Stimulated activated CD8-positive, alpha-beta memory T cell treated with anti-CD3 and anti-CD28 coated beads, Interleukin-4, amount 100 ng/mL, for 4 hours (primary cell): ENCODE results near the gene MTHFD2L.

Experiments used
- DNase-seq, 2 donors: peaks; one replicate each; pipeline ENCODE4 v3.0.0-alpha.2; 2020; ENCODE audit warnings: low read depth in 2 of 2, low spot score in 1 of 2

The MTHFD2L gene

GRCh38 chr4:74297539-74297938 is 139.6 kb downstream of the MTHFD2L start:
- DNase-seq, result no peak

- no peak for DNase-seq
Measured at GRCh38 chr4:74304095-74304625, 146.2 kb downstream of the MTHFD2L start.

- no peak for DNase-seq
Measured at GRCh38 chr4:74305000-74305399, 147.1 kb downstream of the MTHFD2L start.

- no peak for DNase-seq
Measured at GRCh38 chr4:74307170-74307569, 149.3 kb downstream of the MTHFD2L start.

- no peak for DNase-seq
Measured at GRCh38 chr4:74308215-74308614, 150.3 kb downstream of the MTHFD2L start, which contains the start of gene EPGN. Gene EPGN, plus strand, starts transcription at chr4:74308470. Its CDS starts 64 bp downstream, at chr4:74308534.

GRCh38 chr4:74309223-74309622 is 151.3 kb downstream of the MTHFD2L start:
- DNase-seq, result no peak

- DNase-seq, result no peak
Measured at GRCh38 chr4:74311696-74312313, 153.9 kb downstream of the MTHFD2L start.

GRCh38 chr4:74314329-74314728 is 156.4 kb downstream of the MTHFD2L start:
- no peak for DNase-seq

- no peak for DNase-seq
Measured at GRCh38 chr4:74314944-74315343, 157.0 kb downstream of the MTHFD2L start.

- no peak for DNase-seq
Measured at GRCh38 chr4:74315376-74315775, 157.5 kb downstream of the MTHFD2L start.

- DNase-seq, result no peak
Measured at GRCh38 chr4:74316397-74316796, 158.5 kb downstream of the MTHFD2L start.

GRCh38 chr4:74317616-74318246 is 159.8 kb downstream of the MTHFD2L start:
- no peak for DNase-seq

GRCh38 chr4:74318276-74318675 is 160.4 kb downstream of the MTHFD2L start:
- no peak for DNase-seq

GRCh38 chr4:74319470-74319869 is 161.6 kb downstream of the MTHFD2L start:
- DNase-seq, result no peak

- no peak for DNase-seq
Measured at GRCh38 chr4:74320559-74321118, 162.7 kb downstream of the MTHFD2L start.

- DNase-seq, result no peak
Measured at GRCh38 chr4:74322301-74322700, 164.4 kb downstream of the MTHFD2L start.

GRCh38 chr4:74323663-74324062 is 165.7 kb downstream of the MTHFD2L start:
- no peak for DNase-seq

GRCh38 chr4:74324262-74324661 is 166.3 kb downstream of the MTHFD2L start:
- no peak for DNase-seq

GRCh38 chr4:74325886-74326285 is 168.0 kb downstream of the MTHFD2L start:
- no peak for DNase-seq

- DNase-seq, result no peak
Measured at GRCh38 chr4:74327762-74328161, 169.8 kb downstream of the MTHFD2L start.

GRCh38 chr4:74328501-74328900 is 170.6 kb downstream of the MTHFD2L start:
- no peak for DNase-seq

GRCh38 chr4:74329307-74329706 is 171.4 kb downstream of the MTHFD2L start:
- no peak for DNase-seq
